SK-N-SH (cell line): ENCODE measurements around the gene CENPO. TPM values are rescaled to one million over a fixed set of nuclear protein-coding genes. Genes with fewer than 3 reads are reported as not detected.
A peak's percentile ranks its signal among the peaks of the same experiment; 100 is the strongest.

Source experiments
- CTCF ChIA-PET: fragments of 300-600, 350-600 bp; formaldehyde crosslinking; extraction: SDS; loops from one replicate; lab custom pipeline; 2021; lab: Yijun Ruan, JAX
- POLR2A ChIA-PET: fragments of 350-600 bp; sonication (Branson Sonifier 250); formaldehyde crosslinking; extraction: SDS; loops from one replicate; lab custom pipeline; 2020; ENCODE audit warnings: antibody characterized with exemption, inconsistent platforms; lab: Yijun Ruan, JAX
- DNase-seq: peaks from one replicate; pipeline ENCODE4 v3.0.0; 2012
- H2AFZ ChIP-seq: fragments of 200-600 bp; sonication (generic); 2 replicates; pipeline ENCODE4 v1.8.1; 2016; ENCODE audit warnings: antibody characterized with exemption, mild to moderate bottlenecking, low read depth
- H3F3A ChIP-seq: fragments of 200-600 bp; sonication (generic); replicated peaks from 2 replicates; pipeline ENCODE3; 2016; ENCODE audit warnings: antibody characterized with exemption, mild to moderate bottlenecking; ENCODE audit not compliant: insufficient read depth
- H3K27ac ChIP-seq, 2 experiments: fragments of 200-500 bp in 1 of 2; fragments of 200-600 bp in 1 of 2; sonication (Bioruptor generic) in 1 of 2; sonication (generic), shearing (Covaris generic) in 1 of 2; 2 replicates each; pipeline versions ENCODE4 v1.5.1 to v1.6.1; 2014 to 2016; ENCODE audit warnings: low read depth in 2 of 2, inconsistent platforms in 1 of 2, low read length in 1 of 2, mild to moderate bottlenecking in 1 of 2, mixed read lengths in 1 of 2
- H3K27me3 ChIP-seq: fragments of 200-600 bp; sonication (generic), shearing (Covaris generic); 2 replicates; pipeline ENCODE4 v1.6.1; 2016; ENCODE audit warnings: mixed run types; ENCODE audit not compliant: insufficient read depth
- H3K36me3 ChIP-seq, 2 experiments: fragments of 200-500 bp in 1 of 2; fragments of 200-600 bp in 1 of 2; sonication (Bioruptor generic) in 1 of 2; sonication (generic) in 1 of 2; replicated peaks in 1 of 2; 2 replicates each; pipeline versions ENCODE3 to v1.5.1; 2014 to 2016; ENCODE audit warnings: low read length in 1 of 2, mild to moderate bottlenecking in 1 of 2; ENCODE audit not compliant: insufficient read depth in 2 of 2, control insufficient read depth in 1 of 2
- H3K4me1 ChIP-seq, 2 experiments: fragments of 200-500 bp in 1 of 2; fragments of 200-600 bp in 1 of 2; sonication (Bioruptor generic) in 1 of 2; sonication (generic), shearing (Covaris generic) in 1 of 2; 2 replicates each; pipeline versions ENCODE4 v1.5.1 to v1.6.1; 2014 to 2016; ENCODE audit warnings: low read depth in 1 of 2, low read length in 1 of 2, mixed run types in 1 of 2; ENCODE audit not compliant: insufficient read depth in 2 of 2, control insufficient read depth in 1 of 2
- H3K4me2 ChIP-seq: fragments of 200-600 bp; sonication (generic), shearing (Covaris generic); 2 replicates; pipeline ENCODE4 v1.6.1; 2017; ENCODE audit warnings: mixed run types
- H3K4me3 ChIP-seq, 2 experiments: fragments of 200-500 bp in 1 of 2; fragments of 200-600 bp in 1 of 2; sonication (Bioruptor generic) in 1 of 2; sonication (generic), shearing (Covaris generic) in 1 of 2; 2 replicates each; pipeline versions ENCODE4 v1.5.1 to v1.8.1; 2014 to 2016; ENCODE audit warnings: low read depth in 2 of 2, inconsistent platforms in 1 of 2, low read length in 1 of 2, mild to moderate bottlenecking in 1 of 2, mixed read lengths in 1 of 2, moderate library complexity in 1 of 2
- H3K79me2 ChIP-seq: fragments of 200-600 bp; sonication (generic); 2 replicates; pipeline ENCODE4 v1.8.1; 2017; ENCODE audit warnings: mild to moderate bottlenecking; ENCODE audit not compliant: insufficient read depth
- H3K9ac ChIP-seq: fragments of 200-600 bp; sonication (generic); 2 replicates; pipeline ENCODE4 v1.6.1; 2017; ENCODE audit warnings: mixed run types
- H3K9me2 ChIP-seq: fragments of 200-600 bp; sonication (generic); 2 replicates; pipeline ENCODE4 v1.6.1; 2017; ENCODE audit warnings: mixed run types
- H3K9me3 ChIP-seq: fragments of 200-600 bp; sonication (generic); 2 replicates; pipeline ENCODE4 v1.6.1; 2017; ENCODE audit warnings: mixed run types, mild to moderate bottlenecking, moderate library complexity
- H4K20me1 ChIP-seq: fragments of 200-600 bp; sonication (generic); 2 replicates; pipeline ENCODE4 v1.6.1; 2017; ENCODE audit warnings: mild to moderate bottlenecking, mixed run types; ENCODE audit not compliant: insufficient read depth
- CHD2 ChIP-seq: fragments of 150-350 bp; IDR thresholded peaks from 2 replicates; pipeline ENCODE4 v1.6.1; 2018; ENCODE audit warnings: low read length; ENCODE audit not compliant: partially characterized antibody
- FOSL2 ChIP-seq: IDR thresholded peaks from 2 replicates; pipeline ENCODE4 v1.4.0; 2012; ENCODE audit warnings: low read depth, mild to moderate bottlenecking, moderate library complexity, borderline replicate concordance
- FOXJ3 ChIP-seq: sonication (generic); formaldehyde crosslinking; IDR thresholded peaks from 2 replicates; pipeline ENCODE4 v1.5.1; 2020; ENCODE audit warnings: mild to moderate bottlenecking, missing genetic modification reagents
- GATA2 ChIP-seq: sonication (generic); formaldehyde crosslinking; IDR thresholded peaks from 2 replicates; pipeline ENCODE4 v1.5.0; 2020; ENCODE audit warnings: mild to moderate bottlenecking, missing genetic modification reagents
- JUND ChIP-seq: IDR thresholded peaks from 2 replicates; pipeline ENCODE4 v1.4.0; 2012
- MAX ChIP-seq: IDR thresholded peaks from 2 replicates; pipeline ENCODE4 v1.4.0; 2012; ENCODE audit warnings: low read depth
- MXI1 ChIP-seq: IDR thresholded peaks from 2 replicates; pipeline ENCODE4 v1.6.1; 2012; ENCODE audit warnings: mild to moderate bottlenecking, low read depth, low read length, improper control_type of control experiment
- NRF1 ChIP-seq: IDR thresholded peaks from 2 replicates; pipeline ENCODE4 v1.6.1; 2012; ENCODE audit warnings: low read depth, mild to moderate bottlenecking, low read length
- POLR2AphosphoS5 ChIP-seq: IDR thresholded peaks from 2 replicates; pipeline ENCODE4 v1.6.1; 2012; ENCODE audit warnings: low read depth, low read length
- TEAD4 ChIP-seq: IDR thresholded peaks from 2 replicates; pipeline ENCODE4 v1.4.0; 2012; ENCODE audit warnings: mild to moderate bottlenecking, borderline replicate concordance; ENCODE audit not compliant: insufficient read depth
- YY1 ChIP-seq: IDR thresholded peaks from 2 replicates; pipeline ENCODE4 v1.4.0; 2012; ENCODE audit warnings: low read depth, mild to moderate bottlenecking
- WGBS: methylation state at CpG from one replicate; pipeline ENCODE4 v1.1.6; 2017; ENCODE audit warnings: low lambda C conversion rate; 5-methylcytosine and 5-hydroxymethylcytosine counted together
- polyA plus RNA-seq, 3 experiments: library from polyadenylated mRNA; depleted of rRNA; stranded (reverse); fragments of >200 nt; gene quantifications; 2 replicates each; pipeline ENCODE4 v1.2.3, GENCODE V29; 2012
- TF ChIP-seq, protein P1 (sequence below): IDR thresholded peaks from 2 replicates; pipeline ENCODE4 v1.6.1; 2012; ENCODE audit warnings: mild to moderate bottlenecking, low read depth, low read length, moderate library complexity
- TF ChIP-seq, protein P2 (sequence below): fragments of 150-350 bp; IDR thresholded peaks from 2 replicates; pipeline ENCODE4 v1.6.1; 2017; ENCODE audit warnings: antibody characterized with exemption, low read length, low read depth, borderline replicate concordance
- TF ChIP-seq, protein P3 (sequence below): IDR thresholded peaks from 2 replicates; pipeline ENCODE4; 2012

CENPO gene
- polyA plus RNA-seq, 1 of the 3 experiments (the other 2 are of a cell fraction), result 18.3 TPM

- Histone ChIP-seq H3K4me2 (no peak overlapping the region), H2AFZ (no peak overlapping the region), H3K4me1 (peaks cover 4 to 19% of the 10 kb centered on the region in 2 experiments; a peak in 2 of 4 replicates), H3K27me3 (no peaks in the 10 kb centered on the region), H3K9ac (no peak overlapping the region), H3K27ac (no peak overlapping the region), H3K79me2 (peaks cover 2% of the 10 kb centered on the region; the same call in 1 of the 2 replicates), H3K36me3 (peaks cover 35 to 61% of the 10 kb centered on the region in 2 experiments), H3K9me2 (no peaks in the 10 kb centered on the region), H3F3A (peaks cover 6% of the 10 kb centered on the region), H3K9me3 (no peaks in the 10 kb centered on the region), H3K4me3 (no peak overlapping the region), H4K20me1 (no peaks in the 10 kb centered on the region)
- WGBS, result 90% methylated on average over 14 of the region's 15 CpGs
- DNase-seq, result peak; percentile 22
- TF ChIP-seq YY1 (no peak), TEAD4 (no peak), JUND (no peak), FOSL2 (no peak), MXI1 (no peak), MAX (no peak), CHD2 (no peak), GATA2 (CRISPR knock-in tag) (no peak), FOXJ3 (no peak), NRF1 (no peak), POLR2AphosphoS5 (no peak)
- TF ChIP-seq, protein P1, sequence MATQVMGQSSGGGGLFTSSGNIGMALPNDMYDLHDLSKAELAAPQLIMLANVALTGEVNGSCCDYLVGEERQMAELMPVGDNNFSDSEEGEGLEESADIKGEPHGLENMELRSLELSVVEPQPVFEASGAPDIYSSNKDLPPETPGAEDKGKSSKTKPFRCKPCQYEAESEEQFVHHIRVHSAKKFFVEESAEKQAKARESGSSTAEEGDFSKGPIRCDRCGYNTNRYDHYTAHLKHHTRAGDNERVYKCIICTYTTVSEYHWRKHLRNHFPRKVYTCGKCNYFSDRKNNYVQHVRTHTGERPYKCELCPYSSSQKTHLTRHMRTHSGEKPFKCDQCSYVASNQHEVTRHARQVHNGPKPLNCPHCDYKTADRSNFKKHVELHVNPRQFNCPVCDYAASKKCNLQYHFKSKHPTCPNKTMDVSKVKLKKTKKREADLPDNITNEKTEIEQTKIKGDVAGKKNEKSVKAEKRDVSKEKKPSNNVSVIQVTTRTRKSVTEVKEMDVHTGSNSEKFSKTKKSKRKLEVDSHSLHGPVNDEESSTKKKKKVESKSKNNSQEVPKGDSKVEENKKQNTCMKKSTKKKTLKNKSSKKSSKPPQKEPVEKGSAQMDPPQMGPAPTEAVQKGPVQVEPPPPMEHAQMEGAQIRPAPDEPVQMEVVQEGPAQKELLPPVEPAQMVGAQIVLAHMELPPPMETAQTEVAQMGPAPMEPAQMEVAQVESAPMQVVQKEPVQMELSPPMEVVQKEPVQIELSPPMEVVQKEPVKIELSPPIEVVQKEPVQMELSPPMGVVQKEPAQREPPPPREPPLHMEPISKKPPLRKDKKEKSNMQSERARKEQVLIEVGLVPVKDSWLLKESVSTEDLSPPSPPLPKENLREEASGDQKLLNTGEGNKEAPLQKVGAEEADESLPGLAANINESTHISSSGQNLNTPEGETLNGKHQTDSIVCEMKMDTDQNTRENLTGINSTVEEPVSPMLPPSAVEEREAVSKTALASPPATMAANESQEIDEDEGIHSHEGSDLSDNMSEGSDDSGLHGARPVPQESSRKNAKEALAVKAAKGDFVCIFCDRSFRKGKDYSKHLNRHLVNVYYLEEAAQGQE, result no peak
- TF ChIP-seq, protein P2, sequence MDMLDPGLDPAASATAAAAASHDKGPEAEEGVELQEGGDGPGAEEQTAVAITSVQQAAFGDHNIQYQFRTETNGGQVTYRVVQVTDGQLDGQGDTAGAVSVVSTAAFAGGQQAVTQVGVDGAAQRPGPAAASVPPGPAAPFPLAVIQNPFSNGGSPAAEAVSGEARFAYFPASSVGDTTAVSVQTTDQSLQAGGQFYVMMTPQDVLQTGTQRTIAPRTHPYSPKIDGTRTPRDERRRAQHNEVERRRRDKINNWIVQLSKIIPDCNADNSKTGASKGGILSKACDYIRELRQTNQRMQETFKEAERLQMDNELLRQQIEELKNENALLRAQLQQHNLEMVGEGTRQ, result no peak
- TF ChIP-seq, protein P3, sequence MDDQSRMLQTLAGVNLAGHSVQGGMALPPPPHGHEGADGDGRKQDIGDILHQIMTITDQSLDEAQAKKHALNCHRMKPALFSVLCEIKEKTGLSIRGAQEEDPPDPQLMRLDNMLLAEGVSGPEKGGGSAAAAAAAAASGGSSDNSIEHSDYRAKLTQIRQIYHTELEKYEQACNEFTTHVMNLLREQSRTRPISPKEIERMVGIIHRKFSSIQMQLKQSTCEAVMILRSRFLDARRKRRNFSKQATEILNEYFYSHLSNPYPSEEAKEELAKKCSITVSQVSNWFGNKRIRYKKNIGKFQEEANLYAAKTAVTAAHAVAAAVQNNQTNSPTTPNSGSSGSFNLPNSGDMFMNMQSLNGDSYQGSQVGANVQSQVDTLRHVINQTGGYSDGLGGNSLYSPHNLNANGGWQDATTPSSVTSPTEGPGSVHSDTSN, result no peak
- ChIA-PET CTCF (interaction anchor here (0.6 to 16.7 kb wide), 6 partner anchors 34 to 412 kb away, joined by 3 to 269 read pairs (median 4); no protein-coding TSS in a partner anchor), POLR2A (interaction anchor here (1.3 kb wide), 1 partner anchor 386 kb away, joined by 3 read pairs; no protein-coding TSS in a partner anchor)
Measured at GRCh38 chr2:24821433-24821891, 28.2 kb downstream of the CENPO start.
